A549 (cell line): ENCODE data around the gene MRPS15. TPM values are rescaled to one million over a fixed set of nuclear protein-coding genes. Genes with fewer than 3 reads are reported as not detected.

Experiments
- ATAC-seq, 2 experiments: fragments of 200-7000 bp in 1 of 2; fragments of >200 bp in 1 of 2; cut with Nextera tagmentation in 1 of 2; cut with Tn5 transposase in 1 of 2; 3 replicates each; pipeline versions ENCODE4 v1.8.0 to v1.9.1; 2018 to 2020; ENCODE audit warnings: mild to moderate bottlenecking in 1 of 2, moderate library complexity in 1 of 2
- CTCF ChIA-PET: fragments of 300-600 bp; sonication (Branson Sonifier 250); formaldehyde crosslinking; extraction: SDS; loops from one replicate; lab custom pipeline; 2021; ENCODE audit warnings: antibody characterized with exemption, inconsistent platforms; lab: Yijun Ruan, JAX
- POLR2A ChIA-PET: fragments of 350-600 bp; formaldehyde crosslinking; extraction: SDS; loops from one replicate; lab custom pipeline; 2021; ENCODE audit warnings: antibody characterized with exemption, inconsistent platforms; lab: Yijun Ruan, JAX
- DNase-seq, 2 experiments: peaks; one replicate each; pipeline versions ENCODE4 v3.0.0 to v3.0.0-alpha.2; 2011 to 2016; ENCODE audit warnings: low read depth in 1 of 2, low spot score in 1 of 2
- FAIRE-seq: peaks from 2 replicates; lab custom pipeline; 2011; peaks lifted over from hg19 to GRCh38; lab: Jason Lieb, UNC
- H3K27ac ChIP-seq, 2 experiments: fragments of >200 bp; sonication (Bioruptor Twin); formaldehyde crosslinking; 3 replicates each; pipeline ENCODE4 v1.5.1; 2016 to 2017
- H3K4me1 ChIP-seq: fragments of >200 bp; sonication (Bioruptor Twin); formaldehyde crosslinking; 3 replicates; pipeline ENCODE4 v1.6.1; 2016
- H3K4me2 ChIP-seq: fragments of >200 bp; sonication (Bioruptor Twin); formaldehyde crosslinking; 3 replicates; pipeline ENCODE4 v1.6.1; 2016
- H3K4me3 ChIP-seq: fragments of >200 bp; sonication (Bioruptor Twin); formaldehyde crosslinking; 3 replicates; pipeline ENCODE4 v1.5.1; 2016
- H3K9me3 ChIP-seq: fragments of >200 bp; sonication (Bioruptor Twin); formaldehyde crosslinking; 3 replicates; pipeline ENCODE4 v1.6.1; 2016
- EP300 ChIP-seq, 2 experiments: fragments of >200 bp; sonication (Bioruptor Twin); formaldehyde crosslinking; IDR thresholded peaks; 2 replicates in 1 of 2; 3 replicates in 1 of 2; pipeline ENCODE4 v1.6.1; 2016 to 2017
- NFE2L2 ChIP-seq: fragments of 150-350 bp; conservative IDR thresholded peaks from 2 replicates; pipeline ENCODE4 v1.6.1; 2014; ENCODE audit warnings: low read length
- ZFP36 ChIP-seq: fragments of 450-650 bp; IDR thresholded peaks from 2 replicates; pipeline ENCODE4 v1.6.1; 2014; ENCODE audit warnings: borderline replicate concordance; ENCODE audit not compliant: partially characterized antibody
- WGBS: methylation state at CpG from one replicate; pipeline ENCODE4 v1.1.6; 2017; ENCODE audit errors: missing lambda C conversion rate; 5-methylcytosine and 5-hydroxymethylcytosine counted together
- polyA plus RNA-seq, 4 experiments: library from polyadenylated mRNA; depleted of rRNA in 3 of 4; stranded (reverse); fragments of >200 nt; fragmentation: RNase III in 1 of 4; extraction: RNeasy Plus Mini Kit Qiagen cat#74134 plus additional on column Dnase treatment in 1 of 4; gene quantifications; 2 replicates in 3 of 4; 3 replicates in 1 of 4; pipeline ENCODE4 v1.2.3, GENCODE V29; 2011 to 2017
- small RNA-seq, 6 experiments: library from RNA; depleted of rRNA; stranded (forward); fragments of <200 nt; gene quantifications; one replicate each; pipeline ENCODE3, GENCODE V24; 2012

The MRPS15 gene
- polyA plus RNA-seq, 2 of the 4 experiments (the other 2 are of a cell fraction), result 74.7 to 79.7 TPM

DNA sequence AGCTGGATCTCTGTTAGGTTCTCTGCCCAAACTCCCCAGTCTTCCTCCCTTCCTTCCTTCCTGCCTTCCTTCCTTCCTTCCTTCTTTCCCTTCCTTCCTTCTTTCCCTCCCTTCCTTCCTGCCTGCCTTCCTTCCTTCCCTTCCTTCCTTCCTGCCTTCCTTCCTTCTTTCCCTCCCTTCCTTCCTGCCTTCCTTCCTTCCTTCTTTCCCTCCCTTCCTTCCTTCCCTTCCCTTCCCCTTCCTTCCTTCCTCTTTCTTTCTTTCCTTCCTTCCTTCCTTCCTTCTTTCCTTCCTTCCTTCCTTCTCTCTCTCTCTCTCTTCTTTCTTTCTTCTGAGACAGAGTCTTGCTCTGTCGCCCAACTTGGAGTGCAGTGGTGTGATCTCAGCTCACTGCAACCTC, 57.7 kb downstream of the MRPS15 start:
- WGBS, result 79% methylated on average over 1 of the region's 1 CpG
- POLR2A ChIA-PET, result interaction anchor here (0.6 kb wide), 1 partner anchor 9 kb away, joined by 3 read pairs; the partner anchor contains the start of gene LSM10
- DNase-seq (no peak), FAIRE-seq (no peak), ATAC-seq (no peak)
- Histone ChIP-seq H3K9me3 (no peaks in the 10 kb centered on the region), H3K27ac (no peak overlapping the region), H3K4me1 (no peaks in the 10 kb centered on the region), H3K4me3 (no peak overlapping the region), H3K4me2 (no peak overlapping the region)
- TF ChIP-seq ZFP36 (no peak), NFE2L2 (no peak), EP300 (IDR thresholded peaks at IDR 0.05) (no peak)
- CTCF ChIA-PET, result interaction anchor here (1.1 kb wide), 1 partner anchor 8 kb away, joined by 4 read pairs; no protein-coding TSS in a partner anchor

Small RNAs within 50 kb of the gene (small RNA-seq; reads per million reads assigned to genes)
- gene SNORA63C, result 0 to 9.9 (median 0.45) reads per million in 6 experiments

Other genes with a start within 250 kb of the MRPS15 start
- 60.7 and 66.5 TPM in 2 replicates for gene THRAP3, start 239.9 kb downstream of the MRPS15 start, polyA plus RNA-seq (2011; rRNA removed)
- gene THRAP3, start 239.9 kb downstream of the MRPS15 start, polyA plus RNA-seq (2017; fragmentation: RNase III; extraction: RNeasy Plus Mini Kit Qiagen cat#74134 plus additional on column Dnase treatment), result 57.9 to 61.7 TPM (median 60.0 TPM) in 3 replicates
- gene SH3D21, start 158.0 kb downstream of the MRPS15 start, polyA plus RNA-seq (2011; rRNA removed), result 0.41 and 0.53 TPM in 2 replicates
- 1.1 to 1.6 TPM (median 1.4 TPM) in 3 replicates for gene SH3D21, start 158.0 kb downstream of the MRPS15 start, polyA plus RNA-seq (2017; fragmentation: RNase III; extraction: RNeasy Plus Mini Kit Qiagen cat#74134 plus additional on column Dnase treatment)
- 2.0 and 2.9 TPM in 2 replicates for gene EVA1B, start 140.7 kb downstream of the MRPS15 start, polyA plus RNA-seq (2011; rRNA removed)
- 7.5 to 10.8 TPM (median 8.5 TPM) in 3 replicates for gene EVA1B, start 140.7 kb downstream of the MRPS15 start, polyA plus RNA-seq (2017; fragmentation: RNase III; extraction: RNeasy Plus Mini Kit Qiagen cat#74134 plus additional on column Dnase treatment)
- 8.9 and 10.5 TPM in 2 replicates for gene STK40, start 78.5 kb downstream of the MRPS15 start, polyA plus RNA-seq (2011; rRNA removed)
- gene STK40, start 78.5 kb downstream of the MRPS15 start, polyA plus RNA-seq (2017; fragmentation: RNase III; extraction: RNeasy Plus Mini Kit Qiagen cat#74134 plus additional on column Dnase treatment), result 6.0 to 7.6 TPM (median 6.8 TPM) in 3 replicates
- 44.3 and 54.9 TPM in 2 replicates for gene LSM10, start 66.5 kb downstream of the MRPS15 start, polyA plus RNA-seq (2011; rRNA removed)
- 40.3 to 43.3 TPM (median 40.7 TPM) in 3 replicates for gene LSM10, start 66.5 kb downstream of the MRPS15 start, polyA plus RNA-seq (2017; fragmentation: RNase III; extraction: RNeasy Plus Mini Kit Qiagen cat#74134 plus additional on column Dnase treatment)
- 6.6 and 6.8 TPM in 2 replicates for gene OSCP1, start 13.9 kb downstream of the MRPS15 start, polyA plus RNA-seq (2011; rRNA removed)
- gene OSCP1, start 13.9 kb downstream of the MRPS15 start, polyA plus RNA-seq (2017; fragmentation: RNase III; extraction: RNeasy Plus Mini Kit Qiagen cat#74134 plus additional on column Dnase treatment), result 4.0 to 4.8 TPM (median 4.6 TPM) in 3 replicates
- gene CSF3R, start 18.5 kb upstream of the MRPS15 start, polyA plus RNA-seq (2011; rRNA removed), result not detected in 2 replicates
- gene CSF3R, start 18.5 kb upstream of the MRPS15 start, polyA plus RNA-seq (2017; fragmentation: RNase III; extraction: RNeasy Plus Mini Kit Qiagen cat#74134 plus additional on column Dnase treatment), result not detected in 3 replicates